Neural crest cell (in vitro differentiated cells): ENCODE results near the gene EIF3CL. TPM values are rescaled to one million over a fixed set of nuclear protein-coding genes. Genes with fewer than 3 reads are reported as not detected.
"Not testable (repeated sequence)": the region's sequence is repeated elsewhere in the genome, so short reads cannot be mapped to it uniquely, and the experiment has no call there.

Experiments
- DNase-seq: peaks from one replicate; pipeline ENCODE4 v3.0.0; 2021; ENCODE audit warnings: low read depth, mixed read lengths, low spot score
- H3K27ac Mint-ChIP-seq: one replicate; pipeline ENCODE4 v1.8.0; 2021; ENCODE audit warnings: mild to moderate bottlenecking, mixed read lengths; ENCODE audit not compliant: unreplicated experiment
- H3K27me3 Mint-ChIP-seq: 2 replicates; pipeline ENCODE4 v1.8.0; 2021; ENCODE audit warnings: low read depth, mild to moderate bottlenecking, mixed read lengths
- H3K36me3 Mint-ChIP-seq: 2 replicates; pipeline ENCODE4 v1.8.0; 2021; ENCODE audit warnings: low read depth, mild to moderate bottlenecking, mixed read lengths
- H3K4me1 Mint-ChIP-seq: 2 replicates; pipeline ENCODE4 v1.8.0; 2021; ENCODE audit warnings: mixed read lengths
- H3K4me3 Mint-ChIP-seq: one replicate; pipeline ENCODE4 v1.8.0; 2021; ENCODE audit warnings: mild to moderate bottlenecking, mixed read lengths
- H3K9me3 Mint-ChIP-seq: 2 replicates; pipeline ENCODE4 v1.8.0; 2021; ENCODE audit warnings: mixed read lengths
- total RNA-seq: library from RNA; stranded (reverse); gene quantifications from 2 replicates; pipeline ENCODE4 v1.2.1, GENCODE V29; 2021
- TF ChIP-seq, protein P1 (sequence below): fragments of 200-600 bp; sonication (generic); conservative IDR thresholded peaks from 2 replicates; pipeline ENCODE4 v1.5.0; 2021; ENCODE audit warnings: antibody characterized with exemption, mild to moderate bottlenecking

The EIF3CL gene
- total RNA-seq, 1 donor from 2014 or later, result 119 TPM

DNA sequence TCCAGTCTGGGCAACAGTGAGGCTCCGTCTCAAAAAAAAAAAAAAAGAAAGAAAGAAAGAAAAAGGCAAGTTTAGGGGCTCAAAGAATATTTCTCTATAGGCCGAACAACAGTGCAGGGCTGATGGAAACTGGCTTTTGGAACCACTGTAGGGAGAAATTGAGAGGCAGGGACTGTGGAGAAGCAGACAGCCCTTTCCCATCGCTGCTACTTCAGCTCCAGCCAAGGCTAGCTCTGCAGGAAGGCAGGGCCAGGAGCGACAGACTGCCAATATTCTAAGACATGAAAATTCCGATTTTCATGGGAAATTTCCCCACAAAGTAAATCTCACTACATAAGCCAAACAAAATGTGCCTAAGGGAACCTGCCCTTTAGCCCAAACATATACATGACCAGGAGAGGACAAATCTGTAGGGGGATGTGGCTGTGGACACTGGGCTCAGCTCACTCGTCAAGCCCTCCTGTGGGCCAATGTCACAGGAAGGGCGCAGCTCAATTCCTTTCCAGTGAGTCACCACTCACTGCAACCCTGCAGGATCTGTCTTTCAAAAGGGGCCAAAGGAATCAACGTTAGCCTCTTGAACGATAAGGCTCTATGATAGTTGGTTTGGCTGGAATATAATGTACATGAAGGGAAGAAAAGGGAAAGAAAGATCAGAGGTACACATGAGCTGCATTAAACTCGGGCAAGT lies 21.3 kb downstream of the EIF3CL start:
- not testable (repeated sequence) for DNase-seq, H3K27ac Mint-ChIP-seq, H3K9me3 Mint-ChIP-seq, H3K4me3 Mint-ChIP-seq, H3K27me3 Mint-ChIP-seq, H3K4me1 Mint-ChIP-seq, H3K36me3 Mint-ChIP-seq

DNA sequence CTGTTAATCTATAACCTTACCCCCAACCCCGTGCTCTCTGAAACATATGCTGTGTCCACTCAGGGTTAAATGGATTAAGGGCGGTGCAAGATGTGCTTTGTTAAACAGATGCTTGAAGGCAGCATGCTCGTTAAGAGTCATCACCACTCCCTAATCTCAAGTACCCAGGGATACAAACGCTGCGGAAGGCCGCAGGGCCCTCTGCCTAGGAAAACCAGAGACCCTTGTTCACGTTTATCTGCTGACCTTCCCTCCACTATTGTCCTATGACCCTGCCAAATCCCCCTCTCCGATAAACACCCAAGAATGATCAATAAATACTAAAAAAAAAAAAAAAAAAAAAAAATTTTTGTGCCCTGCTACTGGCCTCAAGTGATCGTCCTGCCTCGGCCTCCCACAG lies 25.8 kb downstream of the EIF3CL start:
- not testable (repeated sequence) for H3K27ac Mint-ChIP-seq, H3K27me3 Mint-ChIP-seq, H3K4me3 Mint-ChIP-seq, DNase-seq, H3K9me3 Mint-ChIP-seq, H3K4me1 Mint-ChIP-seq, H3K36me3 Mint-ChIP-seq

DNA sequence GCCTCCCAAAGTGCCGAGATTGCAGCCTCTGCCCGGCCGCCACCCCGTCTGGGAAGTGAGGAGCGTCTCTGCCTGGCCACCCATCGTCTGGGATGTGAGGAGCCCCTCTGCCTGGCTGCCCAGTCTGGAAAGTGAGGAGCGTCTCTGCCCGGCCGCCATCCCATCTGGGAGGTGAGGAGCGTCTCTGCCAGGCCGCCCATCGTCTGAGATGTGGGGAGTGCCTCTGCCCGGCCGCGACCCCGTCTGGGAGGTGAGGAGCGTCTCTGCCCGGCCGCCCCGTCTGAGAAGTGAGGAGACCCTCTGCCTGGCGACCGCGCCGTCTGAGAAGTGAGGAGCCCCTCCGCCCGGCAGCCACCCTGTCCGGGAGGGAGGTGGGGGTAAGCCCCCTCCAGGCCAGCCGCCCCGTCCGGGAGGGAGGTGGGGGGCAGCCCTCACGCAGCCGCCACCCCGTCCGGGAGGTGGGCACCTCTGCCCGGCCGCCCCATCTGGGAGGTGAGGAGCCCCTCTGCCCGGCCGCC lies 26.5 kb downstream of the EIF3CL start:
- not testable (repeated sequence) for DNase-seq, H3K9me3 Mint-ChIP-seq, H3K4me3 Mint-ChIP-seq, H3K36me3 Mint-ChIP-seq, H3K27ac Mint-ChIP-seq, H3K27me3 Mint-ChIP-seq, H3K4me1 Mint-ChIP-seq

DNA sequence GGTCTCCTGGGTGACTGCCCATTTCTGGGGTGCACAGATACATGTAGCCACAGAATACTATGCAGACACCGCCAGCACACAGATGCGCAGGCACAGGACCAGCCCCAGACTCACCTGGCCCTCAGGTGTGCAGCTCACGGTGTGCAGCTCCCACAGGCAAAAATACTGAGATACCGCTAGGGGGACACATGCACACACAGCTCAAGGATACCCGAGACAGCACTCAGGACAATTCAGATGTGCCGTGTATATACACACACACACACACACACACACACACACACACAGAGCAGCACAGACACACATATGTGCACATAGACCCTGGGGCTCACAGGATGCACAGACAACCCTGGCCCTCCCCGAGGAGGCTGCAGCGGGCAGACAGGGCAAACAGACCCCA lies 28.5 kb downstream of the EIF3CL start:
- not testable (repeated sequence) for H3K4me1 Mint-ChIP-seq, H3K9me3 Mint-ChIP-seq, H3K27me3 Mint-ChIP-seq, DNase-seq, H3K36me3 Mint-ChIP-seq, H3K27ac Mint-ChIP-seq, H3K4me3 Mint-ChIP-seq

GRCh38 chr16:28374281-28374680 lies 29.4 kb downstream of the EIF3CL start:
- not testable (repeated sequence) for H3K27ac Mint-ChIP-seq, H3K4me1 Mint-ChIP-seq, H3K27me3 Mint-ChIP-seq, H3K36me3 Mint-ChIP-seq, DNase-seq, H3K4me3 Mint-ChIP-seq, H3K9me3 Mint-ChIP-seq

GRCh38 chr16:28367926-28368325 lies 35.7 kb downstream of the EIF3CL start:
- not testable (repeated sequence) for H3K4me3 Mint-ChIP-seq, H3K9me3 Mint-ChIP-seq, DNase-seq, H3K27ac Mint-ChIP-seq, H3K27me3 Mint-ChIP-seq, H3K36me3 Mint-ChIP-seq, H3K4me1 Mint-ChIP-seq

DNA sequence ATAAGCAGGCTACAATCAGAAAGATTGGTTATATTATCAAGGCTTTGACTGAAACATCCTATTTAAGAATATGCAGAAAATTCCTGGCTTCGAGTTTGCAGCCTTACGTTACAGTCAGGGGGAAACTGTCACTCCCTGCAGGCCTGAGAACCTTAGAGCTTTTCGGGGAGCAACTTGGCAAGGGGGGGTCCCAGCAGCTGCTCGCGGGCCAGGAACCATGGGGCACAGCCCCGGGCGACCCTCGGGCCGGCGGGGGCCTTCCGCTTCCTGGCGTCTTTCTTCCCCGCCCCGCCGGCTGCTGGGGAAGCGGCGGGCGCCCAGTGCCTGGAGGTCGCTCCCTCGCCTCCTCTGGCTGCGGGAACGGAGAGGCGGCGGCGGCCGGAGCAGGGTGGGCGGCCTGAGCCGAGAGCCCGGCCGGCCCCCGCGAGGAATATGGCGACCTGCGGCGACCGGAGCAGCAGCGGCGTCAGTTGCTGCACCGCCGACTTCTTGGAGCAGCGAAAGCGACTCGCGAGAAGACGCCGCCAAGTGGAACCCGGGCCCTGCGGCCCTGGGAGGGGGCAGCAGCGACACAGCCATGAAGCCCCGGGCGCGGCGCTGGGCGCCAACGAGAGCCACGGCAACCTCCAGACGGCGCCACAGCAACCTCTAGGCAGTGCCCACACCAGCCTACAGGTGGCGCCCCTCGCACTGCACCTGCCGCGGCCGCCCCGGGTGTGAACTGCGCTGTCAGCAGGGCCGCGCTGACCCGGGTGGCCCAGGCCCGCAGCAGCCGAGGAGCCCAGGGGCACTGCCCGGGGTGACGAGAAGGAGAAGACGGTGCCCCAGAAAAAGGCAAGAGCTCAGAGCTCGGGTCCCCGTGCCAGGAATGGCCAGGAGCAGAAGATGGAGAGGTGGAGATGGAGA lies 39.1 kb downstream of the EIF3CL start:
- not testable (repeated sequence) for H3K27me3 Mint-ChIP-seq, H3K36me3 Mint-ChIP-seq, H3K4me1 Mint-ChIP-seq, H3K27ac Mint-ChIP-seq, DNase-seq, H3K4me3 Mint-ChIP-seq, H3K9me3 Mint-ChIP-seq
- TF ChIP-seq, protein P1, sequence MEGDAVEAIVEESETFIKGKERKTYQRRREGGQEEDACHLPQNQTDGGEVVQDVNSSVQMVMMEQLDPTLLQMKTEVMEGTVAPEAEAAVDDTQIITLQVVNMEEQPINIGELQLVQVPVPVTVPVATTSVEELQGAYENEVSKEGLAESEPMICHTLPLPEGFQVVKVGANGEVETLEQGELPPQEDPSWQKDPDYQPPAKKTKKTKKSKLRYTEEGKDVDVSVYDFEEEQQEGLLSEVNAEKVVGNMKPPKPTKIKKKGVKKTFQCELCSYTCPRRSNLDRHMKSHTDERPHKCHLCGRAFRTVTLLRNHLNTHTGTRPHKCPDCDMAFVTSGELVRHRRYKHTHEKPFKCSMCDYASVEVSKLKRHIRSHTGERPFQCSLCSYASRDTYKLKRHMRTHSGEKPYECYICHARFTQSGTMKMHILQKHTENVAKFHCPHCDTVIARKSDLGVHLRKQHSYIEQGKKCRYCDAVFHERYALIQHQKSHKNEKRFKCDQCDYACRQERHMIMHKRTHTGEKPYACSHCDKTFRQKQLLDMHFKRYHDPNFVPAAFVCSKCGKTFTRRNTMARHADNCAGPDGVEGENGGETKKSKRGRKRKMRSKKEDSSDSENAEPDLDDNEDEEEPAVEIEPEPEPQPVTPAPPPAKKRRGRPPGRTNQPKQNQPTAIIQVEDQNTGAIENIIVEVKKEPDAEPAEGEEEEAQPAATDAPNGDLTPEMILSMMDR, result peak; percentile 32

- not testable (repeated sequence) for H3K4me1 Mint-ChIP-seq, H3K4me3 Mint-ChIP-seq, H3K9me3 Mint-ChIP-seq, H3K36me3 Mint-ChIP-seq, H3K27ac Mint-ChIP-seq, DNase-seq, H3K27me3 Mint-ChIP-seq
These were observed 40.2 kb downstream of the EIF3CL start, which contains the start of gene NPIPB6 for GRCh38 chr16:28363408-28363807. Gene NPIPB6 (minus strand): TSS chr16:28363508. CDS start chr16:28362822, 686 bp downstream.

DNA sequence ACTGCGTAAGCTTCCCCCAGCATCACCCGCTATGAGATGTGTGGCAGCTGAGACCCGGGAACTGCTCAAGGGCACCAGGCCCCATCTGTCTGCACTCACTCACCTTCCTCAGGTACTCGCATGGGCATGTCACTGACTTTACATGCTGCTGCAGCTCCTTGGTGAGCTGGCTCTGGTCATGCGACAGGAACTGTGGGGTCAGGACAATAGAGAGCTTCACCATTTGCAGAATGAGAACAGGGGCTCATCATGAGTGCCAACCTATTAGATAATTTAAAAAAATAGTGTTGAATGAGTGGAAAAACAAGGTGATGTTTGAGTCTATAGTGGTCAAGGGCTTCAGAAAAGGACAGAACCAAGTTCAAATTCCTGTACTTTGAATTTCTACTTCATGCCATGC lies 41.0 kb downstream of the EIF3CL start:
- H3K9me3 Mint-ChIP-seq, result not testable (repeated sequence)

DNA sequence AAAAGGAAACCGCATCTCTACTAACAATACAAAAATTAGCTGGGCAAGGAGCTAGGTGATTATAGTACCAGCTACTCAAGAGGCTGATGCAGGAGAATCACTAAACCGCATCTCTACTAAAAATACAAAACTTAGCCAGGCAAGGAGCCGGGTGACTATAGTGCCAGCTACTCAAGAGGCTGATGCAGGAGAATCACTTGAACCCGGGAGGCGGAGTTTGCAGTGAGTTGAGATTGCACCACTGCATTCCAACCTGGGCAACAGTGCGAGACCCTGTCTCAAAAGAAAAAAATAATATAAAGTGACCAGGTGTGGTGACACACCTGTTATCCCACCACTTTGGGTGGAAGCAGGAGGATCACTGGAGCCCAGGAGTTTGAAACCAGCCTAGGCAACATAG lies 65.4 kb downstream of the EIF3CL start:
- not testable (repeated sequence) for H3K27me3 Mint-ChIP-seq, H3K9me3 Mint-ChIP-seq, H3K36me3 Mint-ChIP-seq, H3K4me1 Mint-ChIP-seq, H3K4me3 Mint-ChIP-seq, DNase-seq, H3K27ac Mint-ChIP-seq

More for the DNA sequence above, 41.0 kb downstream of the EIF3CL start:
- not testable (repeated sequence) for DNase-seq, H3K36me3 Mint-ChIP-seq, H3K27ac Mint-ChIP-seq, H3K4me1 Mint-ChIP-seq, H3K27me3 Mint-ChIP-seq, H3K4me3 Mint-ChIP-seq

DNA sequence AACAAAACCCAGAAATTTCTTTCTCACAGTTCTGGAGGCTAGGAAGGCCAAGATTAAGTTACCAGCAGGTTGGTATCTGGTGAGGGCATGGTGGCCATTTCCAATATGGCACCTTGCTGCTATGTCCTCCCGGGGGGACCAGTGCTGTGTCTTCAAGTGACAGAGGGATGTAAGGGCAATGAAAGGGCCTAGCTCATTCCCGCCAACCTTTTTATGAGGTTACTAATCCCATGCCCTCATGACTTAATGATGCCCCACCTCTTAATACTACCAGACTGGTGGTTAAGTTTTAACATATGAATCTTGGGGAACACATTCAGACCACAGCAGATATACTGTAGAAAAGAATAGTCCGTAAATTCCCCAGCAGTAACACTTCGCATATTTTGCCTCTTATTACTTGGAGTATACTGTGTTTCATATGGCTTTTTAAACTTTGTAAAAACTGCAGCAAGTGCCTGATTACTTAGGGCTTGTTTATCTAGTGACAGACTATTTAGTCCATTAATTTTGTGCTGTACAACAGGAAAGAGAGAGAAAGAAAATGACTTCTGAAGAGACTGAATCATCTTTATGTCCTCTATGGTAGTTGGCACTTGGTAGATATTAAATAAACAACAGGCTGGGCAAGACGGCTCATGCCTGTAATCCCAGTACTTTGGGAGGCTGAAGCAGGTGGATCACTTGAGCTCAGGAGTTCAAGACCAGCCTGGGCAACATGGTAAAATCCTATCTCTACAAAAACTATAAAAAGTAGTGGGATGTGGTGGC lies 66.5 kb downstream of the EIF3CL start:
- H3K4me3 Mint-ChIP-seq, H3K9me3 Mint-ChIP-seq, H3K27me3 Mint-ChIP-seq, H3K36me3 Mint-ChIP-seq, H3K4me1 Mint-ChIP-seq, H3K27ac Mint-ChIP-seq, DNase-seq: not testable (repeated sequence)

DNA sequence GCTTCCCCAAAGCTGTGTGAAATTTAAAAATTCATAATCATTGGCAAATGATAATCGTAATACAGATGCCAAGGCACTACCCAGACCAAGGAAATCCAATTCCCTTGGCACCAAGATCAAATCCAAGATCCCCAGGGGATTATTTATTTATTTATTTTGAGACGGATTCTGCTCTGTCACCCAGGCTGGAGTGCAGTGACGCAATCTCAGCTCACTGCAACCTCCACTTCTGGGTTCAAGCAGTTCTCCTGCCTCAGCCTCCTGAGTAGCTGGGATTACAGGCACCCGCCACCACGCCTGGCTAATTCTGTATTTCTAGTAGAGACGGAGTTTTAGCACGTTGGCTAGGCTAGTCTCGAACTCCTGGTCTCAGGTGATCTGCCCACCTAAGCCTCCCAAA lies 68.0 kb downstream of the EIF3CL start:
- H3K4me3 Mint-ChIP-seq, H3K9me3 Mint-ChIP-seq, H3K36me3 Mint-ChIP-seq, H3K4me1 Mint-ChIP-seq, DNase-seq, H3K27ac Mint-ChIP-seq, H3K27me3 Mint-ChIP-seq: not testable (repeated sequence)
